HG03558 (cell line): ENCODE measurements around the gene NME7.

Experiments used
- ATAC-seq: cut with Tn5 transposase; IDR thresholded peaks from one replicate; pipeline ENCODE4 v1.9.1; 2021; ENCODE audit warnings: moderate number of reproducible peaks; ENCODE audit not compliant: unreplicated experiment; ENCODE audit errors: extremely low read depth

NME7 gene

DNA sequence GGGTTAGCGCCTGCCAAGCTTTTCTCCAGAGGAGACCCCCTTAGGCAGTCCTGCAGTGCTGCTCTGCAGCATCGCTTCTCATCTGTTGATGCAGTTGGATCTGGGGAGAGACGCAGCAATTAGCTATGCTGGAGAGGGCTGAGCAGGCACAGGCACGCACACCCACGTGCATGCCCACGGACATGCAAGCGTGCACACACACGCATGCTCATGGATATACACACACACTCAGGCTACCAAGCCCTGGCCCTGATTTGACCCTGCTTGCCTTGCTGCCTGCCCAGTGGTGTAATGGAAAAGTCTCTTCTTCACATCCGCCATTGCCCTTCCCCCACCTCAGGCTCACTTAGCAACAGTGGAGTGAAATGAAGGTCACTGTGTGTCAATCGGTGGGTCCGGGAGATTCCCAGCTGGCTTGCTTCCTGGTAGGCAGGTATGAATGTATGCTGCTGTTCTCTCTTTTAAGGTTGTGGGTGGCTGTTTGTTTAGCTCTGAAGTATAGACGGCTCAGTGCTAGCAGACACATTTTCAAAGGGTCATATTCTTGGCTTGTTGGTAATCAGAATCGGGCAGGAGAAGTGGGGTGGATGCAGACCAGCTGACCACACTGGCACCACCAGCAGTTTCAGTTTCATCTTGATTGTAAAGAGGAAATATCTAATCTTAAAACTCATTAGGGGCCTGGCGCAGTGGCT is 251.6 kb downstream of the NME7 start:
- ATAC-seq: no peak

DNA sequence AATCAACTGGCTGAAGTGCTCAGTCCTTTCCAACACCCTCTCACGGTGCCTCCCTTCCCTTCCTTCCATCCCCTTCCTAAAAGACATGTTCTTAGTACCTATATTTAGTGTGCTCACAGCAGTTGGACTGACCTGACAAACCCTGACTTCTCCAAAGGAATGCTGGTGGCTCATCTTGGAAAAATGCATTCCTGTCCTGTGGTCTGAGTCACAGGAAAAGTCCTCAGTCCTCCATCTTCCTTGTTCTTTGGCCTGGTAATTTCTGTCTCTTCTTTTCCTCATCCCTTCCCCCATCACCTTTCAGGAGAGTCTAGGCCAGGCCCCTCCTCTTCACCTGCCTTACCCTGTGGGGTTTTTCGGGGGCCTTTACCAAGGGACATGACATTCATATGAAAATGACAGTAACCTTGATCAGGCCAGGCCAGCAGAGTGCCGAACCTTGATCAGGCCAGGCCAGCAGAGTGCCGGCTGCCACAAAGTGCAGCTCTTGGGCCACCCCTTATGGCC is 253.9 kb downstream of the NME7 start:
- no peak for ATAC-seq

DNA sequence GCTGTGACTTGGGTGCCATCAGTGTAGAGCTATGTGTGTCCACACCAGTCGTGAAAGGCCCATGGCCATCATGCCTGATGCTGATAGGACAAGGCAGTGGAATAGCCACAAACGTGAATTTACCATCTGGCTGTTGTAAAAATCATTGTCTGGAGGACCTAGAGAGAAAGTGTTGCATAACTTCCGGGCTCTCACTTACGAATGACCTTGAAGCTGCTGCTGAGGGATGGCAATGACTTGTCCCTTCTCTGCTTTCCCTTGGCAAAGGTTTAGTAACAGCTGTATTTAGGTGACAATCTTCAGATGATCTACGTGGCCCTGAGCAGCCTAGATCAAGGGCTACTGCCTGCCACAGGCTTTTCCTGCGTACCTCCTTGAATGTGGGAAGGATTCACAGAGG is 255.4 kb downstream of the NME7 start:
- no peak for ATAC-seq

DNA sequence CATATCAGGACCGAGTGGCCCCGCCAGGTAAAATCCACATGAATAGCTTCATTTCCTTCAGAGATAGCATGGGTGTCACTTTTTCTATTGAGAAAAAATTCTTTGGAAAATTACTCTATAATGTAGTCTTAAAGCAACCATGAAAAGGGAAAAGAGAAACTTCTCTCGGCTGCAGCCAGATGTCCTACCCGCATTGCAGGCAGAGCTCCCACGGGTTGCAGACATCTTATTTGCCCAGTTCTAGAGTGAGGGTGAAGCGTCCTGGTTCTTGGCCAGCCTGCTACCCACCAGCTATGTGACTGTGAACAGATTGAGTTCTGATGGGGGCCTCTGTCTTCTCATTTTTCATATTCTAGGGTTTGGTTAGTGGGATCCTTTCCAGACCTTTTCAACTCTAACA is 256.1 kb downstream of the NME7 start:
- no peak for ATAC-seq

DNA sequence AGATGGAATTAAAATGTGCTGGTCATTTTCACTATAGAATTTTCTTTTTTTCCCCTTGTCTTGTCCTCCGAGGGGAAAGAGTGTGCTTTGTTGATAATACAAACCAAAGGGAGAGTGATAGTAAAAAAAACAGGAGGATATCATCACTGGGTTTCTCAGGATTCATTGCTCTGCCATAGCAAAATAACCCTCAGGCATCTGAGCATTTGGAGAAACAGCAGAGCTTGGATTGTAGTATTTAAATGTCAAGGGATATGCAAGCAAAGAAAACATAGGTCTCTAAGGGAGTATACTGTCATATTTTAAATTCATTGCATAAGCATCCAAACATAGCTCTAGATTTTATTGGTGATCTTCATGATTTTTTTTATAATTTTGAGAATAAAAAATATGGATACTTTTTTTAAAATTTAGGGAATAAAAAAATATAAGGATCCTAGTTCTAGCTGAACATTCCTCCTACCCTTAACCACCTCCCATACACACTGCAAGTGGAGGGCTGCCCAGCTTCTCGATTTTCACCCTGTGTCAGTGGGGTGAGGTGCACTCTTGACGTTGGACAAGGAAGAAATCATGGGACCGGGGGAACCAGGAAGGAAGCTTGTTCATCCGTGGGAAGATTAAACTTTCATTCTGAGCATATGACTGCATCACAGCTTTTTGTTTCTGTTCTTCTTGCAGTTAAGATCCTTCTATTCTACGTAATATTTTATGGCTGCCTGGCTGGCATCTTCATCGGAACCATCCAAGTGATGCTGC is 256.7 kb downstream of the NME7 start:
- ATAC-seq: no peak

DNA sequence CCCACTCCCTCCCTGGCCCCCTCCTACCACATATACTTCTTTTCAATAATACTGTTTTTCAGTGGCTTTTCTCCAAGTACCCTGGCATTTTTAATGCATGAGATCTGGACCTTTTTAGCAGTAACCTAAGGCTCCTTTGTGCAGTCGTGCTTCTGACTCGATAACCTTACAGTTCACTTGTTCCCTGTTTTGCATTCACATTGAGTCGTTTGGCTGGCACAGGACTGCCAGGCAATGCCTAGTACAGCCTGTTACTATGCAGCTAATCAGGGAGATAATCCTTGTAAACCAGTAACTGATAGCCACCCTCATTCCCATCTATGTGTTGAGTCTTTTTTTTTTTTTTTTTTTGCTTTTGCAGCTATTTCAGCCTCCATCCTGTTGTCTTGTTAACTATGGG is 257.4 kb downstream of the NME7 start:
- ATAC-seq: no peak

DNA sequence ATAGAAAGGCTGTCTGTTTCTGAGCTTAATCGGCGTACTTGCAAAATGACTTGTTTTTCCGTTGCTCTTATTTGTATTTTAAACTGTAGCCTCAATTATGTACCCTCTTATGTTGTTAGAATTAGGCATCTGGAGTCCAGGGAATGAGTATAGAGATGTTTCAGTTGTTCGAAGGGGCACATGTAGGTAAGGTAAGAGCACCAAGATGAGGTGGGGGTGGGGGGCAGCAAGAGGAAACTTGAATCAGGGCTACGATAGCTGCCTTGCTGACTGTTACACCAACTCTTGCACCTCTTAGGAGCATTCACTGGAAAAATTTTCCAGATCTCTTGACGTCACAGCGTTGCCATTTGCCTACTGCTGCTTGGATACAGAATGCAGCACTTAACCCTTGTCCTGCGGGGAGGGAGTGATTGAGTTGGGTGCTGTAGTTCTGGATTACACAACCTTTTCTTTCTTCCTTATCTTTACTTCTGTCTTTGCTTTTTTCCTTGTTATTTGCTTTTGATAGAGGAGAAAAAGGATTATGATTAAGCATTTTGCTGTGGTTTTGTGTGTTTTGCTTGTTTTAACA is 257.9 kb downstream of the NME7 start:
- no peak for ATAC-seq

DNA sequence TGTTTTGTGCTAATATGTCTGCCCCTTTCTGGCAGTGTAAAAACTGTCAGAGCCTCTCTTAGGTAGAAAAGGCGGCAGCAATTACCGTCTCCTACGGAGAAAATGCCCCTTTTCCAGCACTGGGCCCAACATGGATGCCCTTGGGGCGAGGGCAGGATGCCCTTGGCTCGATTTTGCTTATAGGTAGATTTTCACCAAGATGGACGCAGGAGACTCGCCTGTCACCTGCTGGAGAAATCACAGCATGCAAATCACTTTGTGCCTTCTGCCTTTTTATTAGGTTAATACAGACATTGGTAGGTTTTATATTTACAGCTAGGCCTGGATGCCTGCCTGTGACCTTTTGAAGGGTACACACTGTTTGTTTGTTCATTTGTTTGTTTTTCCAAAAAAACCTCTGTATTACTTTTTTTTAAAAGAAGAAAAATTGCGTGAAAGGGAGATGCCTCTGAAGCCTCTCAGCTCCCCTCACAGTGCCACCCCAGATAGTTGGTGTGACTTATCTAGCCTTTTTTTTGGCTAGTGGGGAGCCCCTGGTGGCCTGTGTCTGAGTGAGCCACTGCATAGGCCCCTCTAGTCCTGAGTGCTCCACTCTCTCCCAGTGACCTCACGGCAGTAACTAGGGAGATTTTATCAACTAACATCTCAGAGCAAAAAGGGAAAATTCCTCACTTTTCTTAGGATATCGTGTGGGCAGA is 258.6 kb downstream of the NME7 start:
- ATAC-seq: no peak

DNA sequence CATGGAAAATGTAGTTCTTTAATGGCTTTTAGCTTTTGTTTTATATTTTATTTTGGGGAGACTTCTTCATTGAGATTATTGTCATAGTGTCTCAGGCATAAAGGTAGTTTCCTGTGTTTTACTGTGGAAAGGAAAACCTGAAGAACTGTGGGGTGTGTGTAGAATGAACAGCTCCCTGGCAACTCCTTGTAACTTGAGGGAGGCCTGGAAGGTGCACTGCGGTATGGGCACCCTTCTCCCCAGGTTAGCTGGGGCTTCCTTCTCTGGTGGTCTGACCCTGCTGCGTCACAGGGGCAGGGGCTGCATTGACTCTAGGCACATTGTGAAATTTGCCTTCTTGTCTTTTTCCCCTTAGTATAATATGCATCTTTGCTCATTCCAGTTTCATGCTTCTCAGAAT is 259.4 kb downstream of the NME7 start:
- ATAC-seq: no peak

DNA sequence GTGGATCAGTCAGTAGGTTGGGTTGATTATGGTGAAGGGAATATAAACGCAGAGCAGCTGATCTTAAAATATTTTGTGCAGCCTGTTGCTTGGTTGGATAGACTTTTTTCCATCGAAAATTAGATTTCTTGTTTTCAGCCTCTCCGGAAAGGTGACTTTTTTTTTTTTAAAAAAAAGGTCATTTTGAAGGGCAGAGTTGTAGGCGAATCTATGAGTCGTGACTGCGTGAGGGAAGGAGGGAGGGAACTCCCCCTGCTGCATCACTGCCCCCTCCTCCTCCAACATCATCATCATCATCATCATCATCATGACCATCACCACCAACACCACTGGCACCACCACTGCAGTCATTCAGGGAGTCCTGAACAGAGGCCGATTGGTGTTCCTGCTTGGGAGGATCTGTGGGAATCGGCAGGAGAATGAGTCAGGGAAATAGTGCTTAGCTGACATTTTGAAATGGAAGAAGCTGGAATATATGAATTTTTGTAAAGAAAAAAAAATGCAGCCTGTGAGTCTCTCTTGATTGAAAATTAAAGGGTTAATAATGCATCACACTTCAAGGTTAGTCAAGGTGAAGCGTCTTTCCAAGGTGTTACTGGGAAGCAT is 259.9 kb downstream of the NME7 start:
- no peak for ATAC-seq

DNA sequence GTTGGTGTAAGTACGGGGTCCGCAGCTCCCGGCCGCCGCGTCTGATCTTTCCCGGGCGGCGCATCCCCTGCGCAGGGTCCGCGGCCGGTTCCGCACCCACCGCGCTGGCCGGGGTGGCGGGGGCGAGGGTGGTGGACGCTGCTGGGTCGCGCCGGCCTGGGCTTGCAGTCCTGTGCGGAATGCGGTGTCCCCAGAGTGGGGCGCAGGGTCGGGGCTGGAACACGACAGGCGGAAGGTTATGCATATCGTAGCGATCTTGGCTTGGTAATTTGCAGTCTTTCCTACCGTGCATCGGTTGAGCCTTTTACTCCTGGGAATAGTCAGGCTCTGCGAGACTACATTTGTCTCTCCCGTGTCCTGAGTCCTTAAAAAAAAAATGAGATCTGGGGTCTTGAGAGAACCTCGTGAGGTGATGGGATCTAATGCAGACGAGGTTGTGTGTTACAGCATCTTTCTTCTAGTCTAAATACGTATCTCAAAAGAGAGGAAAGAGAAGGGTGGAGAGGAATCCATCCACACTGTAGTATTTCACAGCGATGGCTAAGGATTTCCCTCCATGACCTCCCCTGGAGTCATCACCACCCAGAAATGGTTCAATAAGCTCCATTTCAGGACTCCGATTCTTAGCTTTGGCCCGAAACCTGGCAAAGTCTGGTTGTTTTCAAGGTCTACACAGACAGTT is 260.5 kb downstream of the NME7 start:
- ATAC-seq: no peak

DNA sequence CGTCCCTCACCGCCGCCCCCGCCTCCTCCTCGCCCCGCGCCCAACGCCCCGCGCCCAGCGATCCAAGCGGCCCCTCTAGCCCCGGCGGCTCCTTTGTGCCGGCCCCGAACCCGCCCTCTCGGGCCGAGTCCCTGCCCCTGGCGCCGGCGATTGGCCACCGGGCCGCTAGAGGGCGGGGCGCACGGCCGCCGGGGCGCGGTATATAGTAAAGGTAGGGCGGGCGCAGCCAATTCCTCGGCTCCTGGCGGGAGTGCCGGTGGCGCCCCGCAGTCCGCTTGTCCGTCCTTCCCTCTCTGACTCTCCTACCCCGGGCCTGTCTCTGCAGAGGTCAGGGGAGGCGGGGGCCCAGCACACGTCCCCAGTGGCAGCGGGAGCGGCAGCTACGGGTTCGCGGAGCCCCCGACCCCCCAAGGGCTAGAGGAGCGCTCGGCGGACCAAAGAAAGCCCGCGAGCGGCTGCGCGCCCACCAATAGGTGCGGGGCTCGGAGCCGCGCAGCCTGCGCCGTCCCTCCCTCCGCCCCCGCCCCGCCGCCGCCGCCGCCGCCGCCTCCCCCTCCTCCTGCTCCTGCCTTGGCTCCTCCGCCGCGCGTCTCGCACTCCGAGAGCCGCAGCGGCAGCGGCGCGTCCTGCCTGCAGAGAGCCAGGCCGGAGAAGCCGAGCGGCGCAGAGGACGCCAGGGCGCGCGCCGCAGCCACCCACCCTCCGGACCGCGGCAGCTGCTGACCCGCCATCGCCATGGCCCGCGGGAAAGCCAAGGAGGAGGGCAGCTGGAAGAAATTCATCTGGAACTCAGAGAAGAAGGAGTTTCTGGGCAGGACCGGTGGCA is 261.3 kb downstream of the NME7 start, which contains the start of gene ATP1B1:
TSS of gene ATP1B1 (plus strand) at position 596 of the 826 bp plus-strand sequence. CDS start at position 736, 140 bp downstream.
- peak; percentile 78 for ATAC-seq

DNA sequence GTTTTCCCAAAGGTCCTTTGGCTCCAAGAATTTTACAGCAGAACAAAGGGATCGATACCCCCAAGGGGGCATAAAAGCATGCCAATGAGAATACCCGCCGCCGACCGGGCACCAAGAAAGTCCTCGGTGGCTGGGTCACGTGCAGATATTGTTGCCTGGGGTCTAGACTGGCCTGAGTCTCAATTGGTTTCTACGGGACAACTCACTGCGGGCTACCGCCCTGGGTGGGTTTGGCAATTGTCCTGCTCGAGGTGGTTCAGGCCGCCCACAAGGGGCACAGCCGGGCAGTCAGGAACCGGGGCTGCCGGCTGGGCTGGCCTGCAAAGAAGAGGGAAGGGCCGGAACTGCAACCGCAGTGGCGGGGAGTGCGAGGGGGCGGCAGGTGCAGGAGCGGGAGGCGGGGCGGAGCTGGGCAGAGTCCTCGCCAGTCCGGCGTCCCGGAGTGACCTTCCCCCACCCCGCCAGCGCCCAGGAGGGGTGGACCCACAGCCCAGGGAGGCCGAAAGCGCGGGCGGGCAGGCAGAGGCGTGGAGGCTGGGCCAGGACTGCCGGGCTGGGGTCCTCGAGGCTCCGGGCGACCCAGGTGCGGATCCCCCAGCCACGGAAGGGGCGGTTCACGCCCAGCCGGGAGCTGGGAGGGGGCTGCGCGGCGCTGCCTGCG is 262.0 kb downstream of the NME7 start:
- peak; percentile 3 for ATAC-seq

DNA sequence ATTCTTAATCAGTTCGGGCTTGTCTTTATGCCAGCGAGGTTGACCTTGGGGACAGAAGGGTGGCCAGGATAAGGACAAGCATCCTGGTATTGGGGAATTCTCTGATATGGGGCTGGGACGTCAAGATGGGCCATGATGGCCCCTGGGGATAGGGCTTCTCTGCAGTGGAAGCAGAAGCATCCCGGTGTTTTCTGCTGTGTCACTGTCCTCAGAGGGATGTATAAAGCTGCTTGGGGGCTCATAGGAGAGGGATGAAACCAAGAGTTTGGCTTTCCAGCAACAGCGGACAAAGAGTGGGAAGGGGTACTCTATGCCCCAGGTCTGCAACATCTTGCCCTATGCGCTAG is 262.5 kb downstream of the NME7 start:
- ATAC-seq: no peak

DNA sequence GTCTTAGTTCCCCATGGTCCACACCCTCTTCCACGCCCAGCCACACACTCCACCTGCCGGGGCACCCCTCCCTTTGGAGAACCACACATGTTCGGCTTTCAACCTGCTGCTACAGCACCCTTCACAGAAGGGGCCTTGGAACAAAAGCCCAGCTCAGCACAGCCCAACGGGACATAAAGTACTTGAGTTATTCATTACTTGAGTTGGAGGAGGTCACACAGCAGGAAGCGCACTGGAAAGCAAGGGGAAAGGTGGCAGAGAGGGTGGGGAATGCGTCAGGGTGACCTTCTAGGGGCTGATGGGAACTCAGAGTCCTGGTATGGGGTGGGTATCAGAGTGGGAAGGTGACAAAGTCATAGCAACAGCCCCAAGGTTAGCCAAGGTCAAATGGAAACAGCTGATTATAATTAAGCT is 264.1 kb downstream of the NME7 start:
- no peak for ATAC-seq

DNA sequence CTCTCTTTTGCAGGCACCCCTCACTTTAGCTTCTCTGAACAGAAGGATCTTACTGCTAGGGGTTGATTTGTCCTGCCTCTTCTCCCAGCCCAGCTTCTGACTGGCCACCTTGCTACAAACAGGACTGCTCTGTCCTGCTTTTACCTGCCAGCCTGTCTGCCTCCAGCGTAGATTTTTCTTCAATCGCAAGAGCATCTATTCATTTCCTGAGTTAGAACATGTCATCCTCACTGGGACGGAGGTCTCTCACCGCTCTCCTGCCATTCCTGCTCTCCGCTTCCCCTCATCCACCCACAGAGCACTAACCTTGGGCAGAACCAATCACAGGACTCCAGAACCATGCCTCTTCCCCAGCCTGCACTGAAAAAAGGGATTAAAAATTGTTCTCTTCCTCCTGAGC is 264.6 kb downstream of the NME7 start:
- no peak for ATAC-seq

DNA sequence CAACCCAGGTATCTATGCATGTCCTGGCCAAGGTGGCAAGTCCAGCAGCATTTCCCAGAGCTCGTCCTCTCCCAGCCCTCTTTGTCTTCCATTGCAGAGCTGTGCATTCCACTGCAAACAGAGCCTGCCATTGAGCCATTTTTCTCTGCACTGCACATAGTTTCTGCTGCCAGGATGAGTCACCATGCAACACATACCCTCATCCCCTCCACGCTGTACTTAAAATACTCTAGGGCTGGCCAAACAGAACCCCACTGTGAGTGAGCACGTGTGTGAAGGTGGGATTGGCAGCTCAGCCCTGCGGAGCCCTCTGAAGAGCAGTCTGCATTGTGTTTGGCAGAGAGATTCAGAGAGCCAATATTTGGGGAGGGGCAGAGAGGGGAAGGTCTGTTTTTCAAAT is 265.0 kb downstream of the NME7 start:
- ATAC-seq: no peak

DNA sequence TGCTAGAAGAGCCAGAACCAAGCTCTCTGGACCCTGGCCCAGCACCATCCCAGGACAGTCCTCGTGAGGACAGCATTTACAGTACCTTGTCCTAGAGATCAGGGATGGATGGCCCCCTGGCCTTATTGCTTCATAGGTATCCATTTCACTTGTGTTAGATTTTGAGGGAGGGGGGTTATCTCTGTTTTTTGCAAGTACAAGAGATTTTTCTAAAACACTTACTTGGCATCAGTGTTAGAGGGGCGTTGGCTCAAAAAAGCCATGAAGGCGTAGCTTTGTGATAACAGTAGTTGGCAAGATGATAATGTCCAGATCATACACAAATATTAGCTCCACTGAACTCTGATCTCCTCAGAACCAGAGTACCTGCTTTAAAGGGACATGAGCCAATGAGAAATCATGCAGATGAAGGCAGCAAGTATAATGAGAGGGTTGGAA is 266.9 kb downstream of the NME7 start:
- ATAC-seq: no peak
